Fibroblast of lung (primary cell): Measurements from ENCODE around the gene LRMDA. TPM values are rescaled to one million over a fixed set of nuclear protein-coding genes. Genes with fewer than 3 reads are reported as not detected.
A peak's percentile ranks its signal among the peaks of the same experiment; 100 is the strongest.

Source experiments
- DNase-seq, 2 donors: peaks; one replicate each; pipeline versions ENCODE4 v3.0.0 to v3.0.0-alpha.2; 2010; ENCODE audit warnings: low read depth in 2 of 2
- H2AFZ ChIP-seq: 2 replicates; pipeline ENCODE4 v1.5.1; 2012; ENCODE audit warnings: low read length, control low read depth, inconsistent platforms
- H3K27ac ChIP-seq: 2 replicates; pipeline ENCODE4 v1.5.1; 2011; ENCODE audit warnings: low read length, control low read depth; ENCODE audit not compliant: insufficient read depth
- H3K27me3 ChIP-seq: 2 replicates; pipeline ENCODE4 v1.5.1; 2011; ENCODE audit warnings: mild to moderate bottlenecking, low read length; ENCODE audit not compliant: control insufficient read depth, insufficient read depth
- H3K36me3 ChIP-seq: 2 replicates; pipeline ENCODE4 v1.5.1; 2011; ENCODE audit warnings: low read length; ENCODE audit not compliant: control insufficient read depth, insufficient read depth
- H3K4me1 ChIP-seq: 2 replicates; pipeline ENCODE4 v1.5.1; 2011; ENCODE audit warnings: low read length; ENCODE audit not compliant: control insufficient read depth, insufficient read depth; ENCODE audit errors: extremely low read depth
- H3K4me2 ChIP-seq: 2 replicates; pipeline ENCODE4 v1.5.1; 2011; ENCODE audit warnings: low read length, control low read depth; ENCODE audit not compliant: insufficient read depth; ENCODE audit errors: extremely low read depth
- H3K4me3 ChIP-seq, 4 experiments: fragments of 200-600 bp in 1 of 4; sonication (generic) in 1 of 4; replicated peaks in 1 of 4; 2 replicates each; pipeline ENCODE4 v1.5.1; 2011 to 2016; ENCODE audit warnings: low read length in 4 of 4, low read depth in 3 of 4, mild to moderate bottlenecking in 3 of 4, control low read depth in 2 of 4, inconsistent platforms in 1 of 4, mixed read lengths in 1 of 4; ENCODE audit not compliant: insufficient read depth in 1 of 4; ENCODE audit errors: control extremely low read depth in 1 of 4
- H3K79me2 ChIP-seq: 2 replicates; pipeline ENCODE4 v1.5.1; 2012; ENCODE audit warnings: mild to moderate bottlenecking, low read length, inconsistent platforms; ENCODE audit not compliant: control insufficient read depth, insufficient read depth
- H3K9ac ChIP-seq: 2 replicates; pipeline ENCODE4 v1.5.1; 2011; ENCODE audit warnings: mild to moderate bottlenecking, low read length, control low read depth; ENCODE audit not compliant: insufficient read depth
- H3K9me3 ChIP-seq: 2 replicates; pipeline ENCODE4 v1.5.1; 2012; ENCODE audit warnings: low read depth, low read length; ENCODE audit not compliant: control insufficient read depth, insufficient read depth
- H4K20me1 ChIP-seq: 2 replicates; pipeline ENCODE4 v1.5.1; 2011; ENCODE audit warnings: low read length; ENCODE audit not compliant: control insufficient read depth, insufficient read depth; ENCODE audit errors: extremely low read depth
- EZH2 ChIP-seq: IDR thresholded peaks from 2 replicates; pipeline ENCODE4 v1.5.1; 2012; ENCODE audit warnings: low read length, control low read depth, mild to moderate bottlenecking; ENCODE audit errors: missing control alignments
- polyA plus RNA-seq, 2 donors: library from polyadenylated mRNA; depleted of rRNA in 1 of 2; stranded (reverse) in 1 of 2; unstranded in 1 of 2; fragments of >200 nt; gene quantifications; 2 replicates each; pipeline ENCODE4 v1.2.1, GENCODE V29; 2011 to 2012; ENCODE audit warnings: missing spikeins in 1 of 2
- total RNA-seq: library from RNA; depleted of rRNA; stranded (reverse); fragments of >200 nt; gene quantifications from 2 replicates; pipeline ENCODE4 v1.2.1, GENCODE V29; 2014
- TF ChIP-seq, protein P1 (sequence below), 2 donors: IDR thresholded peaks in 1 of 2; conservative IDR thresholded peaks in 1 of 2; 1 replicate in 1 of 2; 2 replicates in 1 of 2; pipeline ENCODE4 v1.5.1; 2011 to 2012; ENCODE audit warnings: low read length in 2 of 2, control low read depth in 1 of 2, inconsistent platforms in 1 of 2, low read depth in 1 of 2, mild to moderate bottlenecking in 1 of 2

Gene LRMDA
- total and polyA plus RNA-seq, 2 donors (not counting 1 experiment from before 2014, with no cell fraction given): 1.7 to 2.0 TPM

- no peak overlapping the region for H3K27ac ChIP-seq
- no peaks in the 10 kb centered on the region for H3K4me1 ChIP-seq
- no peak overlapping the region for H3K4me2 ChIP-seq
- peak in 1 of 2 donors; percentile 9 for DNase-seq
- H3K4me3 ChIP-seq: no peak overlapping the region
- H3K36me3 ChIP-seq: no peaks in the 10 kb centered on the region
- H3K27me3 ChIP-seq: no peaks in the 10 kb centered on the region
- H3K9ac ChIP-seq: no peak overlapping the region
- H2AFZ ChIP-seq: no peak overlapping the region
- H4K20me1 ChIP-seq: no peaks in the 10 kb centered on the region
- TF ChIP-seq, protein P1, sequence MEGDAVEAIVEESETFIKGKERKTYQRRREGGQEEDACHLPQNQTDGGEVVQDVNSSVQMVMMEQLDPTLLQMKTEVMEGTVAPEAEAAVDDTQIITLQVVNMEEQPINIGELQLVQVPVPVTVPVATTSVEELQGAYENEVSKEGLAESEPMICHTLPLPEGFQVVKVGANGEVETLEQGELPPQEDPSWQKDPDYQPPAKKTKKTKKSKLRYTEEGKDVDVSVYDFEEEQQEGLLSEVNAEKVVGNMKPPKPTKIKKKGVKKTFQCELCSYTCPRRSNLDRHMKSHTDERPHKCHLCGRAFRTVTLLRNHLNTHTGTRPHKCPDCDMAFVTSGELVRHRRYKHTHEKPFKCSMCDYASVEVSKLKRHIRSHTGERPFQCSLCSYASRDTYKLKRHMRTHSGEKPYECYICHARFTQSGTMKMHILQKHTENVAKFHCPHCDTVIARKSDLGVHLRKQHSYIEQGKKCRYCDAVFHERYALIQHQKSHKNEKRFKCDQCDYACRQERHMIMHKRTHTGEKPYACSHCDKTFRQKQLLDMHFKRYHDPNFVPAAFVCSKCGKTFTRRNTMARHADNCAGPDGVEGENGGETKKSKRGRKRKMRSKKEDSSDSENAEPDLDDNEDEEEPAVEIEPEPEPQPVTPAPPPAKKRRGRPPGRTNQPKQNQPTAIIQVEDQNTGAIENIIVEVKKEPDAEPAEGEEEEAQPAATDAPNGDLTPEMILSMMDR (conservative IDR thresholded peaks at IDR 0.05 in 1 of 2, IDR thresholded peaks at IDR 0.05 in 1 of 2; ENCODE audit: low read depth in 1 of 2, low read length in 2 of 2): no peak
- no peak for TF ChIP-seq EZH2
- no peaks in the 10 kb centered on the region for H3K79me2 ChIP-seq
- no peaks in the 10 kb centered on the region for H3K9me3 ChIP-seq
Measured at GRCh38 chr10:76073524-76073923, 642.1 kb downstream of the LRMDA start.

DNA sequence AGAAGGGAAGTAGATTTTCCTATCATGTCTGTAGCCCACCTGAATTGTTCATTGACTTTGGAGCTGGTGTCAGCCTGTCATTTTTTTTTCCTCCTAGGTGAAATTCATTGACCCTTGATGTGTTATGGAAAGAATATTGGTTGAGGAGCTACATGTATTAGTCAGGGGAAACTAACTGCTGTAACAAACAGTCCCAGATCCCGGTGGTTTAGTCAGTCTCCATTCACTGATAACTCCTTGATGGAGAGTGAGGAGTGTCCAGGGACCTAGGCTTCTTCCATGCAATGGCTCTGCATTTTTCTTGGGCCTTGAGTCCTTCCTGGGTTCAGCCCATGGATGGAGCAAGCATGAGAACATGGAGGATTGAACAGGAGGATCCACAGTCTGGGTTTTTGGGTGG, 643.2 kb downstream of the LRMDA start:
- no peaks in the 10 kb centered on the region for H3K36me3 ChIP-seq
- no peaks in the 10 kb centered on the region for H3K9me3 ChIP-seq
- no peak overlapping the region for H3K27ac ChIP-seq
- no peak for DNase-seq
- no peaks in the 10 kb centered on the region for H4K20me1 ChIP-seq
- H2AFZ ChIP-seq: no peak overlapping the region
- no peaks in the 10 kb centered on the region for H3K4me1 ChIP-seq
- TF ChIP-seq EZH2: no peak
- TF ChIP-seq, protein P1 (conservative IDR thresholded peaks at IDR 0.05 in 1 of 2, IDR thresholded peaks at IDR 0.05 in 1 of 2; ENCODE audit: low read depth in 1 of 2, low read length in 2 of 2): no peak
- H3K4me2 ChIP-seq: no peak overlapping the region
- H3K4me3 ChIP-seq: no peak overlapping the region
- H3K79me2 ChIP-seq: no peaks in the 10 kb centered on the region
- H3K9ac ChIP-seq: no peak overlapping the region
- no peaks in the 10 kb centered on the region for H3K27me3 ChIP-seq

DNA sequence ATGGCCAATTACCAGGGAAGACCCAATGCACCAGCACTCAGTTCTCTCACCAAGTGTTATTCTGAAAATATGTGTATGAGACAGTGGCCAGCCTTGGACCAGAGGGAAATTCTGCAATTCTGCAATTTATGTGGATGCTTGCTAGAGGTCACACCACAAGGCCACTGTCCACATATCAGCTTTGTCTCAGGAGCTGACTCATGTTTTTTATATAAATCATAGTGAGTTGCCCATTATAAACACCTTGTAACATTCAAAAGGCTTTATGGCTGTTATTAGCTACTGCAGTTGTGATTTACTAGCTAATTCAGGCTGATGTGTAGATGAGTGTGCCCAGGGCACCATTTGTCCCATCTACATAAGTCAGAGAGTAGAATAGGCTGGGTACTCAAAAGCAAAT, 649.0 kb downstream of the LRMDA start:
- Histone ChIP-seq H4K20me1 (no peaks in the 10 kb centered on the region), H3K4me2 (no peak overlapping the region), H2AFZ (no peak overlapping the region), H3K9ac (no peak overlapping the region), H3K4me1 (peaks cover 5% of the 10 kb centered on the region), H3K36me3 (no peaks in the 10 kb centered on the region), H3K27ac (no peak overlapping the region), H3K4me3 (no peak overlapping the region), H3K9me3 (no peaks in the 10 kb centered on the region), H3K27me3 (no peaks in the 10 kb centered on the region), H3K79me2 (no peaks in the 10 kb centered on the region)
- DNase-seq: peak; percentile 83 to 85
- TF ChIP-seq EZH2: no peak
- TF ChIP-seq, protein P1 (conservative IDR thresholded peaks at IDR 0.05 in 1 of 2, IDR thresholded peaks at IDR 0.05 in 1 of 2; ENCODE audit: low read depth in 1 of 2, low read length in 2 of 2): no peak
